ENCODE measurements around the gene COL4A2. TPM values are rescaled to one million over a fixed set of nuclear protein-coding genes. Genes with fewer than 3 reads are reported as not detected.

COL4A2 gene
- total RNA-seq, 6 donors from 2014 or later = 169 to 458 (median 258) TPM

- no peaks in the 10 kb centered on the region for H3K9me3 ChIP-seq
- DNase-seq (no peak), ATAC-seq (ENCODE audit: low FRiP score in 2 of 2) (no peak)
- WGBS, 2 donors = 79 to 88% methylated on average over 7 to 8 of the region's 8 CpGs
- peaks cover 0 to 6% (median 0%) of the 10 kb centered on the region in 4 donors for H3K4me1 ChIP-seq
- no peak overlapping the region for H3K4me3 ChIP-seq
- TF ChIP-seq POLR2AphosphoS5 (IDR thresholded peaks at IDR 0.05) (no peak), EP300 (IDR thresholded peaks at IDR 0.05) (no peak), CTCF (IDR thresholded peaks at IDR 0.05) (no peak), POLR2A (IDR thresholded peaks at IDR 0.05) (no peak)
- H3K27me3 ChIP-seq = no peaks in the 10 kb centered on the region
- no peak overlapping the region for H3K27ac ChIP-seq
- peaks cover 0 to 86% (median 19%) of the 10 kb centered on the region in 4 donors for H3K36me3 ChIP-seq
Measured at GRCh38 chr13:110458017-110458416, 150.9 kb downstream of the COL4A2 start.

- WGBS, 2 donors = 75 to 84% methylated on average over 19 to 22 of the region's 22 CpGs
- no peak for ATAC-seq (ENCODE audit: low FRiP score in 2 of 2)
Measured at GRCh38 chr13:110458594-110459365, 151.7 kb downstream of the COL4A2 start.

GRCh38 chr13:110462091-110462490, 155.0 kb downstream of the COL4A2 start:
- Histone ChIP-seq H3K9me3 (no peaks in the 10 kb centered on the region), H3K36me3 (peaks cover 0 to 99% (median 29%) of the 10 kb centered on the region in 4 donors), H3K4me3 (no peak overlapping the region), H3K27me3 (no peaks in the 10 kb centered on the region), H3K27ac (no peak overlapping the region), H3K4me1 (no peaks in the 10 kb centered on the region)
- no peak for ATAC-seq (ENCODE audit: low FRiP score in 2 of 2)
- WGBS, 2 donors = 89 to 95% methylated on average over 15 of the region's 15 CpGs
- no peak for DNase-seq
- TF ChIP-seq CTCF (IDR thresholded peaks at IDR 0.05) (no peak), EP300 (IDR thresholded peaks at IDR 0.05) (no peak), POLR2AphosphoS5 (IDR thresholded peaks at IDR 0.05) (no peak), POLR2A (IDR thresholded peaks at IDR 0.05) (no peak)

More at GRCh38 chr13:110458594-110459365, 151.7 kb downstream of the COL4A2 start:
- TF ChIP-seq POLR2AphosphoS5 (IDR thresholded peaks at IDR 0.05) = no peak
- TF ChIP-seq POLR2A (IDR thresholded peaks at IDR 0.05) = no peak
- no peak for TF ChIP-seq CTCF (IDR thresholded peaks at IDR 0.05)
- no peak for TF ChIP-seq EP300 (IDR thresholded peaks at IDR 0.05)
- DNase-seq = no peak
- H3K27ac ChIP-seq = no peak overlapping the region
- no peaks in the 10 kb centered on the region for H3K9me3 ChIP-seq
- peaks cover 0 to 6% (median 0%) of the 10 kb centered on the region in 4 donors for H3K4me1 ChIP-seq
- no peak overlapping the region for H3K4me3 ChIP-seq
- no peaks in the 10 kb centered on the region for H3K27me3 ChIP-seq
- H3K36me3 ChIP-seq = peaks cover 0 to 86% (median 20%) of the 10 kb centered on the region in 4 donors

- Histone ChIP-seq H3K9me3 (no peaks in the 10 kb centered on the region), H3K27ac (no peak overlapping the region), H3K4me1 (no peaks in the 10 kb centered on the region), H3K36me3 (peaks cover 0 to 100% (median 34%) of the 10 kb centered on the region in 4 donors), H3K4me3 (no peak overlapping the region), H3K27me3 (no peaks in the 10 kb centered on the region)
- 67 to 95% methylated on average over 8 of the region's 8 CpGs for WGBS, 2 donors
- ATAC-seq (ENCODE audit: low FRiP score in 2 of 2) (no peak), DNase-seq (no peak)
- no peak for TF ChIP-seq EP300 (IDR thresholded peaks at IDR 0.05)
- TF ChIP-seq POLR2A (IDR thresholded peaks at IDR 0.05) = no peak
- TF ChIP-seq CTCF (IDR thresholded peaks at IDR 0.05) = no peak
Measured at GRCh38 chr13:110463156-110463555, 156.1 kb downstream of the COL4A2 start.
